HEK293 (cell line): ENCODE results near the gene MMS19.

Experiments used
- CTCF ChIA-PET: fragments of 350-600 bp; formaldehyde crosslinking; extraction: SDS; loops from one replicate; lab custom pipeline; 2021; ENCODE audit warnings: antibody characterized with exemption; lab: Yijun Ruan, JAX
- POLR2A ChIA-PET: fragments of 300-600 bp; formaldehyde crosslinking; extraction: SDS; loops from one replicate; lab custom pipeline; 2020; ENCODE audit warnings: antibody characterized with exemption, inconsistent platforms; lab: Yijun Ruan, JAX
- H3K27ac ChIP-seq: fragments of 200-500 bp; sonication (Bioruptor generic); 2 replicates; pipeline ENCODE4 v1.5.1; 2014; ENCODE audit warnings: low read depth, low read length, control low read depth, inconsistent platforms; ENCODE audit errors: extremely low read depth
- H3K36me3 ChIP-seq, 2 experiments: fragments of 200-500 bp in 1 of 2; sonication (Bioruptor generic) in 1 of 2; 1 replicate in 1 of 2; 2 replicates in 1 of 2; pipeline ENCODE4 v1.5.1; 2014 to 2017; ENCODE audit warnings: inconsistent platforms in 2 of 2, low read length in 2 of 2; ENCODE audit not compliant: control insufficient read depth in 2 of 2, insufficient read depth in 1 of 2
- H3K4me1 ChIP-seq: fragments of 200-500 bp; sonication (Bioruptor generic); 2 replicates; pipeline ENCODE4 v1.5.1; 2014; ENCODE audit warnings: mild to moderate bottlenecking, low read length, inconsistent platforms; ENCODE audit not compliant: control insufficient read depth, insufficient read depth
- H3K4me3 ChIP-seq: 2 replicates; pipeline ENCODE4 v1.5.1; 2011; ENCODE audit warnings: low read depth, mild to moderate bottlenecking, control low read depth, low read length, moderate library complexity
- H3K9me3 ChIP-seq: fragments of 200-500 bp; sonication (Bioruptor generic); 2 replicates; pipeline ENCODE4 v1.5.1; 2014; ENCODE audit warnings: low read depth, low read length, inconsistent platforms; ENCODE audit not compliant: control insufficient read depth, insufficient read depth
- CTCF ChIP-seq: fragments of 450-650 bp; formaldehyde crosslinking; IDR thresholded peaks from 2 replicates; pipeline ENCODE4 v1.5.1; 2016; ENCODE audit warnings: missing biosample characterization, missing genetic modification characterization
- EGR2 ChIP-seq: fragments of 450-650 bp; formaldehyde crosslinking; IDR thresholded peaks from 2 replicates; pipeline ENCODE4 v1.5.1; 2016; ENCODE audit warnings: low read depth, missing biosample characterization, missing genetic modification characterization
- GLIS2 ChIP-seq: fragments of 450-650 bp; formaldehyde crosslinking; IDR thresholded peaks from 2 replicates; pipeline ENCODE4 v1.5.1; 2016; ENCODE audit warnings: missing biosample characterization, missing genetic modification characterization
- IKZF3 ChIP-seq: fragments of 450-650 bp; IDR thresholded peaks from 2 replicates; pipeline ENCODE4 v1.5.0; 2018; ENCODE audit warnings: missing biosample characterization, mild to moderate bottlenecking, missing genetic modification characterization, moderate library complexity
- INSM2 ChIP-seq: fragments of 450-650 bp; formaldehyde crosslinking; IDR thresholded peaks from 2 replicates; pipeline ENCODE4 v1.5.1; 2016; ENCODE audit warnings: missing biosample characterization, missing genetic modification characterization
- KLF7 ChIP-seq: fragments of 450-650 bp; formaldehyde crosslinking; IDR thresholded peaks from 2 replicates; pipeline ENCODE4 v1.5.1; 2016; ENCODE audit warnings: missing biosample characterization, missing genetic modification characterization, borderline replicate concordance
- MYNN ChIP-seq: fragments of 450-650 bp; formaldehyde crosslinking; IDR thresholded peaks from 2 replicates; pipeline ENCODE4 v1.5.1; 2016; ENCODE audit warnings: missing biosample characterization, missing genetic modification characterization, borderline replicate concordance
- YY1 ChIP-seq: fragments of 450-650 bp; formaldehyde crosslinking; IDR thresholded peaks from 2 replicates; pipeline ENCODE4 v1.5.1; 2018; ENCODE audit warnings: missing biosample characterization, missing genetic modification characterization
- ZFHX2 ChIP-seq: fragments of 450-650 bp; formaldehyde crosslinking; conservative IDR thresholded peaks from 2 replicates; pipeline ENCODE4 v1.5.1; 2016; ENCODE audit warnings: missing biosample characterization, missing genetic modification characterization
- ZFP41 ChIP-seq: fragments of 450-650 bp; formaldehyde crosslinking; IDR thresholded peaks from 2 replicates; pipeline ENCODE4 v1.5.1; 2016; ENCODE audit warnings: missing biosample characterization, missing genetic modification characterization, borderline replicate concordance
- ZFP69B ChIP-seq: fragments of 450-650 bp; formaldehyde crosslinking; IDR thresholded peaks from 2 replicates; pipeline ENCODE4 v1.5.1; 2016; ENCODE audit warnings: missing biosample characterization, missing genetic modification characterization
- ZIC2 ChIP-seq: fragments of 450-650 bp; formaldehyde crosslinking; IDR thresholded peaks from 2 replicates; pipeline ENCODE4 v1.5.1; 2016; ENCODE audit warnings: missing biosample characterization, missing genetic modification characterization
- ZNF121 ChIP-seq: fragments of 450-650 bp; formaldehyde crosslinking; IDR thresholded peaks from 2 replicates; pipeline ENCODE4 v1.5.1; 2016; ENCODE audit warnings: missing biosample characterization, missing genetic modification characterization
- ZNF155 ChIP-seq: fragments of 450-650 bp; formaldehyde crosslinking; IDR thresholded peaks from 2 replicates; pipeline ENCODE4 v1.5.1; 2016; ENCODE audit warnings: missing biosample characterization, missing genetic modification characterization
- ZNF202 ChIP-seq: fragments of 450-650 bp; formaldehyde crosslinking; IDR thresholded peaks from 2 replicates; pipeline ENCODE4 v1.5.1; 2016; ENCODE audit warnings: missing biosample characterization, missing genetic modification characterization, borderline replicate concordance
- ZNF274 ChIP-seq, 2 experiments: fragments of 200-500 bp in 1 of 2; fragments of 450-650 bp in 1 of 2; sonication (Bioruptor generic) in 1 of 2; formaldehyde crosslinking in 1 of 2; IDR thresholded peaks; 2 replicates each; pipeline versions ENCODE4 v1.5.1 to v1.6.1; 2014 to 2016; ENCODE audit warnings: borderline replicate concordance in 1 of 2, inconsistent platforms in 1 of 2, low read length in 1 of 2, missing biosample characterization in 1 of 2, missing genetic modification characterization in 1 of 2
- ZNF292 ChIP-seq: fragments of 450-650 bp; formaldehyde crosslinking; IDR thresholded peaks from 2 replicates; pipeline ENCODE4 v1.5.1; 2016; ENCODE audit warnings: low read depth, missing biosample characterization, missing genetic modification characterization, borderline replicate concordance
- ZNF529 ChIP-seq: fragments of 450-650 bp; formaldehyde crosslinking; IDR thresholded peaks from 2 replicates; pipeline ENCODE4 v1.5.1; 2017; ENCODE audit warnings: missing genetic modification characterization, missing biosample characterization; ENCODE audit not compliant: insufficient replicate concordance
- ZNF830 ChIP-seq: fragments of 450-650 bp; IDR thresholded peaks from 2 replicates; pipeline ENCODE4 v1.5.0; 2018; ENCODE audit warnings: missing biosample characterization, missing genetic modification characterization, low read depth, mild to moderate bottlenecking, moderate library complexity
- ZSCAN16 ChIP-seq: fragments of 450-650 bp; formaldehyde crosslinking; IDR thresholded peaks from 2 replicates; pipeline ENCODE4 v1.5.1; 2016; ENCODE audit warnings: missing biosample characterization, missing genetic modification characterization
- TF ChIP-seq, protein P1 (sequence below): fragments of 450-650 bp; formaldehyde crosslinking; IDR thresholded peaks from 2 replicates; pipeline ENCODE4 v1.5.1; 2016; ENCODE audit warnings: missing biosample characterization, missing genetic modification characterization

The MMS19 gene

DNA sequence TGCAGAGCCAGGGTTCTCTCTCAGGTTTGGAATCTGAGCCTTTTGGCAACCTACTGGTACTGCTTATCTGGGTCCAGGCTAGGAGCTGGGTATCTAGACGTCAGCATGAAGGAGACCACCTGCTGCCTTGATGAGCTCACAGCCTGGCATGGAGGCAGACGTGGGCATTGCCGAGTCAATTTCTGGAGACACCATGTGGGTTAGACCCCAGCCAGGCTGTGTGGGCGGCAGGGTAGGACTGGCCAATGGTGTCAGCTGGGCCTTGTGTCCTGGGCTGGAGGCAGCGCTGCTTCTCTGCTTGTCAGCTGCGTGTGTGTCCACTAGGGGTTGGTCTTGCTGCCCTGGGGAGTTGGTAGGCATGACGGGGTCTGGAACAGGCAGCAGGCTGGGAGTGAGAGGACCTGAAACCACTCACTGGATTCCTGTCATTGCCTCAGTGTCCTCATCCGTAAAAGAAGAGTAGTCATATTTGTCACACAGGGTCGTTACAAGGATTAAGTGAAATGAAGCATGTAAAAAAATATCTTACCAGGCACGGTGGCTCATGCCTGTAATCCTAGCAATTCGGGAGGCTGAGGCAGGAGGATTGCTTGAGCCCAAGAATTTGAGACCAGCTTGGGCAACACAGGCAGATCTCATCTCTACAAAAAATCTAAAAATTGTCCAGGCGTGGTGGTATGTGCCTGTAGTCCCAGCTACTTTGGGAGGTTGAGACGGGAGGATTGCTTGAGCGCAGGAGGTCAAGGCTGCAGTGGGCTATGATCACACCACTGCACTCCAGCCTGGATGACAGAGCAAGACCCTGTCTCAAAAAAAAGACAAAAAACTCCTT, 42.7 kb upstream of the MMS19 start:
- ChIA-PET CTCF (interaction anchor here (0.6 to 5.7 kb wide), 3 partner anchors 12 to 68 kb away, joined by 4 to 27 read pairs (median 4); no protein-coding TSS in a partner anchor), POLR2A (no interaction called here)
- no peak overlapping the region for H3K4me3 ChIP-seq
- no peaks in the 10 kb centered on the region for H3K9me3 ChIP-seq
- no peak overlapping the region for H3K27ac ChIP-seq
- H3K4me1 ChIP-seq = peaks cover 8% of the 10 kb centered on the region; the same call in 1 of the 2 replicates
- TF ChIP-seq ZFP69B (tag by site-specific recombination) = no peak
- TF ChIP-seq ZFP41 (tag by site-specific recombination) = no peak
- peak; percentile 78 for TF ChIP-seq EGR2
- peak; percentile 84 for TF ChIP-seq ZIC2 (tag by site-specific recombination)
- TF ChIP-seq IKZF3 = no peak
- no peak for TF ChIP-seq INSM2
- no peak for TF ChIP-seq ZNF274 (IDR thresholded peaks at IDR 0.05; ENCODE audit: low read length)
- TF ChIP-seq ZNF274 (tag by site-specific recombination; IDR thresholded peaks at IDR 0.05; ENCODE audit: borderline replicate concordance) = no peak
- TF ChIP-seq ZFHX2 (tag by site-specific recombination) = peak; percentile 91
- TF ChIP-seq, protein P1, sequence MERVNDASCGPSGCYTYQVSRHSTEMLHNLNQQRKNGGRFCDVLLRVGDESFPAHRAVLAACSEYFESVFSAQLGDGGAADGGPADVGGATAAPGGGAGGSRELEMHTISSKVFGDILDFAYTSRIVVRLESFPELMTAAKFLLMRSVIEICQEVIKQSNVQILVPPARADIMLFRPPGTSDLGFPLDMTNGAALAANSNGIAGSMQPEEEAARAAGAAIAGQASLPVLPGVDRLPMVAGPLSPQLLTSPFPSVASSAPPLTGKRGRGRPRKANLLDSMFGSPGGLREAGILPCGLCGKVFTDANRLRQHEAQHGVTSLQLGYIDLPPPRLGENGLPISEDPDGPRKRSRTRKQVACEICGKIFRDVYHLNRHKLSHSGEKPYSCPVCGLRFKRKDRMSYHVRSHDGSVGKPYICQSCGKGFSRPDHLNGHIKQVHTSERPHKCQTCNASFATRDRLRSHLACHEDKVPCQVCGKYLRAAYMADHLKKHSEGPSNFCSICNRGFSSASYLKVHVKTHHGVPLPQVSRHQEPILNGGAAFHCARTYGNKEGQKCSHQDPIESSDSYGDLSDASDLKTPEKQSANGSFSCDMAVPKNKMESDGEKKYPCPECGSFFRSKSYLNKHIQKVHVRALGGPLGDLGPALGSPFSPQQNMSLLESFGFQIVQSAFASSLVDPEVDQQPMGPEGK (tag by site-specific recombination) = no peak
- H3K36me3 ChIP-seq = no peaks in the 10 kb centered on the region

DNA sequence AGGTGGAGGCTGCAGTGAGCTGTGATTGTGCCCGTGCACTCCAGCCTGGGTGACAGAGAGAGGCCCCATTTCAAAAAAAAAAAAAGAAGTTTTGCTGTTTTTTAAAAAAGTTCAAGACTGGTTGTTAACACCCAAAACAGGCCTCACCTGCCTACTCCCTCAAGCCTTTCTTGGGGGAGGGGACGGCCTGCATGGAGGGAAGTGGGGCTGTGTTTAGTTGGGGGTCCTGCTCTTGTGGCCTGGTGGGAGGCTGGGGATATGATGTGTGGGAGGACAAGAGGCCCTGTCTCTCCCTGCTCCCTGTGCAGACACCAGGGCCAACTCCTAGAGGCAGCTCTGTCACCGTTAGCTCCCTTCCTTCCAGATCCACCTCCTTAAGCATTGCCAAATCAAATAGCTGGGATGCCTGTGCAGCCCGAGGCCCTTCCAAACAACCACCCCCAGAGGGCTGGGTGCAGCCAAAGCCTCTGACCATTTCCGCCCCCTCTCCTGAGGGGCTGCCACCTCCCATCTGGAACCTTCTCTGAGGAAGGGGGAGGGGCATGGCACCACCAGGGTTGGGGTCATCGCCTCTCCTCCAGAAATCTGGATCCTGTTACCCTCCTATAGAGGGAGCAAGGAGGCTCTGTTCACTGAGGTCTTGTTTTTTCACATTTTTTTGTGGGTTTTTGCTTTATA, 41.4 kb upstream of the MMS19 start:
- CTCF ChIA-PET = interaction anchor here (0.9 to 5.7 kb wide), 5 partner anchors 11 to 73 kb away, joined by 3 to 27 read pairs (median 4); no protein-coding TSS in a partner anchor
- Histone ChIP-seq H3K36me3 (no peaks in the 10 kb centered on the region), H3K9me3 (no peaks in the 10 kb centered on the region), H3K27ac (no peak overlapping the region)
- POLR2A ChIA-PET = no interaction called here
- TF ChIP-seq KLF7 (tag by site-specific recombination) (no peak), ZNF830 (no peak), ZNF121 (tag by site-specific recombination) (no peak), ZFHX2 (tag by site-specific recombination) (peak; percentile 72), GLIS2 (tag by site-specific recombination) (peak; percentile 23; the same call in 1 of the 2 replicates), ZNF529 (tag by site-specific recombination) (no peak), MYNN (tag by site-specific recombination) (no peak), ZNF202 (tag by site-specific recombination) (no peak), YY1 (tag by site-specific recombination) (no peak), ZNF155 (no peak), ZSCAN16 (tag by site-specific recombination) (0 out of 2 replicates have a peak, but pooled peaks have one; percentile 53), EGR2 (peak; percentile 30; the same call in 1 of the 2 replicates), ZNF292 (tag by site-specific recombination) (no peak), CTCF (tag by site-specific recombination) (peak; percentile 17; the same call in 1 of the 2 replicates)
- TF ChIP-seq, all 188 proteins: peak for 5
- peaks cover 8% of the 10 kb centered on the region; the same call in 1 of the 2 replicates for H3K4me1 ChIP-seq
- no peak overlapping the region for H3K4me3 ChIP-seq
